Ureter (tissue), 1 donor: ENCODE results near the gene CEP97. TPM values are rescaled to one million over a fixed set of nuclear protein-coding genes. Genes with fewer than 3 reads are reported as not detected.
"Not testable (repeated sequence)": the region's sequence is repeated elsewhere in the genome, so short reads cannot be mapped to it uniquely, and the experiment has no call there.

Experiments
- DNase-seq: peaks from one replicate; pipeline ENCODE4 v3.0.0-alpha.2; 2020; ENCODE audit warnings: low spot score
- total RNA-seq: library from RNA; stranded (reverse); gene quantifications from one replicate; pipeline ENCODE4 v1.2.4, GENCODE V29; 2023
- donor health status: DM: yes; HTN: yes; CAD: no.

CEP97 gene
- total RNA-seq, 1 donor from 2014 or later = 9.1 TPM

DNA sequence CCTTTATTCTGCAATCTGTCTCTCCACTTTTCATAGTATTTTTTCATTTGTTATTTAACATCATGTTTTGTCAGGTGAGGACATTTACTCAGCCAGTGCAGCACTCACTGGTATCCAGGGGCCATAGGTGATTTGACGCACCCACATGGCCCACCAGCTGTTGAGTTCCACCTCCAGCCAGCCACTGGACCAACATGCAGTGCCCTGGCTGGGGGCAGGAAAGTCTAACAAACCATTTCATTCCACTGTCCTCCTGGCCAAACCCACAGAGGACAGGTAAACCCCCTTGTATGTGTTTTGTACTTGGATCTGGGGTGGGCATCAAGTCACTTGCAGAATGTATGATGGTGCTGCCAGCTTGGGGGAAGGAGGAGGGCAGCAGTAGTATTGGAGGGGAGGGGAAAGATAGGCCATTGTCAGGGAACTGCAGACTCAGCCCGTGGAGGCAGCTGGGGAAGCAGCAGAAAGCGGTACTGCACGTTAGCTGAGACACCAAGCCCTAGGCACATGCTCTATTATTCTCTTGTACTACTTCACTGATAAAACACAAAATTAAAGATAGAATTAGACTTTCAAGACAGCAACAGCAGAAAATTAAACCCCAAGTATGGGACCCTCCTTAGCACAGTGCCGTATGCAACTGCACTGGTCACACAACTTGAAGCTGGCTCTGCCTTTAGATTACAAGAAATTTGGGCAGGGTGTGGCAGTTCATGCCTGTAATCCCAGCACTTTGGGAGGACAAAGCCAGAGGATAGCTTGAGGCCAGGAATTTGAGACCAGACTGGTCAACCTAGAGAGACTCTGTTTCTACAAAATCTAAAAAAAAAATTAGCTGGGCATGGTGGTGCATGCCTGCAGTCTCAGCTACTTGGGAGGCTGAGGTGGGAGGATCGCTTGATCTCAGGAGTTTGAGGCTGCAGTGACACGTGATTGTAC lies 22.4 kb upstream of the CEP97 start:
- DNase-seq = no peak

DNA sequence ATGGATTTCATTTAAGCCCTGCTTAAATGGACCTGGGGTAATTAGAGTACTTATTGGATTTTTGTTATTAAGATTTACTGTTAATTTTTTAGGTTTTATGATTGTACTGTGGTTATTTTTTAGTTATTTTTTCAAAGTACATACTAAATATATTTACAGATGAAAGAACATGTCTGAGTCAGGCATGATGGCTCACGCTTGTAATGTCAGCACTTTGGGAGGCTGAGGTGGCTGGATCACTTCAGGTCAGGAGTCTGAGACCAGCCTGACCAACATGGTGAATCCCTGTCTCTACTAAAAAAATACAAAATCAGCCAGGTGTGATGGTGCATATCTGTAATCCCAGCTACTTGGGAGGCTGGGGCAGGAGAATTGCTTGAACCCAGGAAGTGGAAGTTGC lies 21.7 kb upstream of the CEP97 start:
- DNase-seq = no peak

DNA sequence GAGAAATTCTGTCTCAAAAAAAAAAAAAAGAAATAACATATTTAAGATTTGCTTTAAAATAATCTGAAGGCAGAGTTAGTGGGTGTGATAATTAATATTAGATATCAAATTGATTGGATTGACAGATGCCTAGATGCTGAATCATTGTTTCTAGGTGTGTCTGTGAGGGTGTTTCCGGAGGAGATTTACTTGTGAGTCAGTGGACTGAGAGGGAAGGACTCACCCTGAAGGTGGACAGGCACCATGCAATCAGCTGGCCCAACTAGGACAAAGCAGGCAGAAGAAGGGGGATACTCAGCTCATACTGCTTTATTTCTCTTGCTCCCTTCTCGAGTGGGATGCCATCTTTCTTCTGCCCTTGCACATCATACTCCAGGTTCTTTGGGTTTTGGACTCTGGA lies 21.2 kb upstream of the CEP97 start:
- no peak for DNase-seq

DNA sequence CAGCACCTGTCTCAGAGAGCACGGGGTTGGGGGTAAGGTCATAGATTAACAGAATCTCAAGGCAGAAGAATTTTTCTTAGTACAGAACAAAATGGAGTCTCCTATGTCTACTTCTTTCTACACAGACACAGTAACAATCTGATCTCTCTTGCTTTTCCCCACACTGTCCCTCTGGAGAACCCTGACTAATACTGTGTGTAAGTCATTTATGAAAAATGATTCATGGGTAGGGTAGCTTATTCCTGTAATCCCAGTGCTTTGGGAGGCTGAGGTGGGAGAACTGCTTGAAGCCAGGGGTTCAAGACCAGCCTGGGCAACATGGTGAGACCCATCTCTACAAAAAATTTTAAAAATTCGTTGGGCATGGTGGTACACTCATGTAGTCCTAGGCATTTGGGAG lies 19.8 kb upstream of the CEP97 start:
- DNase-seq = not testable (repeated sequence)

DNA sequence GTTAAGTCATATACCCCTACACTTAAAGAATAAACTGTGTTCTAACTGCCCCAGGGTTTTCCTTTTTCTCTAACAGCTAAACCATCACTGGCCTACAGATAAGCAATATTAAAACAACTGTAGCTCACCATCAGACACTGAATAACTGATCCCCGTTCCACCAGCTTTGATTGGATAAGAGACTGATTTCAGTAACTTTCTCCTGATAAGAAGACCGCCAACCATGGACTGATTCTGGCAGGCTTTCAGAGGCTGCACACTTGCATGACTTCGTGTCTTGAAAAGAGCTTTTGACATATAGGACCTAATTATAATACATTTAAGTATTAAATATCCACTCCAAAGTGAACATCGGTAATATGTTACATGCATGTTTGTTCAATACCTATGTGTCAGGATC lies 15.3 kb upstream of the CEP97 start:
- no peak for DNase-seq

DNA sequence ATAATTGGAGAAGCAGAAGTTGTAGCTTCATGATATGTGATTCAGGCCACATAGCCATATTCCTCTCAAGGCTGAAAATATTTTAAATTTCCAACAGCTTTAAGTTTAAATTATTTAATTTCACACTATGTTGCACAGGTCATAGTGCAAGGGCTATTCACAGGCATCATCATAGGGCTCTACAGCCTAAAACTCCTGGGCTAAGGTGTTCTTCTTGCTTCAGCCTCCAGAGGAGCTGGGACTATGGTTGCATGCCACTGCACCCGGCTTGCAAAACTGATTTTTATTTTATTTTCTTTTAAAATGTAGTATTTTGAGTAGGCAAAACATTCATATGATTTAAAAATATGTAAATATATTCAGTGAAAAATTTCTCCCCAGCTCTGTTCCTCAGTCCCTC lies 6.0 kb upstream of the CEP97 start:
- DNase-seq = no peak

DNA sequence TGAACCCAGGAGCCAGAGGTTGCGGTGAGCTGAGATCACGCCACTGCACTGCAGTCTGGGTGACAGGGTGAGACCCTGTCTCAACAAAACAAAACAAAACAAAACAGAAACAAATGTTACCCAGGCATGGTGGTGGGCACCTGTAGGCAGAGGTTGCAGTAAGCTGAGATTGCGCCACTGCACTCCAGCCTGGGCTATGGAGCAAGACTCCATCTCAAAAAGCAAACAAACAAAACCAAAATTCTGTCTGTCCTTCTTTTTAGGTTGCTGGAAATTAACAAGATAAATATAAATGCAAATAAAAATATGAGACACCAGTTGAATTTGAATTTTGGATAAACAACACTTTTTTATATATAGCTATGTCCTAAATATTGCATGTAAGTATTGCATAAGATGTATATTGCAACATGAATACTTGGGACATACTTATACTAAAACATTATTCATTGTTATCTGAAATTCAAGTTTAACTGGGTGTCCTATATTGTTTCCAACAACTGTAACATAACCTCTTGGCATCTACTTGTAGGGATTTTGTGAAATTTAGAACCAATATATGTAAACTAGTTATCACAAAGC lies 4.7 kb upstream of the CEP97 start:
- DNase-seq = no peak

DNA sequence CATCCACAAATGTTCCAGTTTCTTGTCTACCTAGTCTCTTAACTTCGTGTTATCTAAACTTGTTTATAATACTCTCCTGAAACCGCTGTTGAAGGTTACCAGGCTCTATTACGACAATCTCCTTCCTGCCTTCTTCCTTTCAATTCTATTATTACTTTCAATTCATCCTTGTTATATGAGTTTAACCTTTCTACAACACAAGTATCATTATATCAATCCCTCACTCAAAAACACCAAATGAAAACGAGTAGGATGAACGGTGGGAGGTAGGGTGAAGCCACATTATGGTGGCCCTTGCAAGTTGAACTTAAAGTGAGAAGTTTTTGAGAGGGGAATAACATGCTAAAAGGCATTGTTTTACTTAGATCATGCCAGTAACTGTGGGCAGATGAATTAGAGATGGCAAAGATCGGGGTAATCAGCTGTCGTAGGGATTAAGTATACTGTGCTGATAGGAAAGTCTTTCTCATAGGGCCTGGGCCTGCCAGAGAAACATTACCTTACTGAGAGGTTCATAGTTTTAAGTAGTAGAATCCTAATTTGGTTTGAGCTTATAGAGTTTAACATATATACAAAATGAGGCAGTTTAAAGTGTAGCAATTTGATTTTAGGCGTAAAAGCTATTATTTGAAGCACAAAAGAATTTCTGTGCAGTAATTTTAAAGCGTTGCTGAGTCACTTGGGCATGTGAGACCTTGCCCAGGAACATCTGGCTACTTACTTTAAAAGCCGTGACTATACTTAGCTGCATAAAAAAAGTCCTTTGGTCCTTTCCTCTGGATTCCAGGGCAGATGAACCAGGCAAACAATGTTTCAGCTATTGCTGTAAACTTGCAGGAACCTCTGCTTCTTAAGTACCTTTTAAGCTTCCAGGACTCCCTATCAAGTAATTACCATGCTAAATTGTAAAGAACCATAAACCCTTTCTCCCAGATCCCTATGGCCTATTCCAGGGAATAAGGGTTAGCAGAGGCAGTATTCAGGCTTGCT lies 3.3 kb upstream of the CEP97 start:
- DNase-seq = no peak

DNA sequence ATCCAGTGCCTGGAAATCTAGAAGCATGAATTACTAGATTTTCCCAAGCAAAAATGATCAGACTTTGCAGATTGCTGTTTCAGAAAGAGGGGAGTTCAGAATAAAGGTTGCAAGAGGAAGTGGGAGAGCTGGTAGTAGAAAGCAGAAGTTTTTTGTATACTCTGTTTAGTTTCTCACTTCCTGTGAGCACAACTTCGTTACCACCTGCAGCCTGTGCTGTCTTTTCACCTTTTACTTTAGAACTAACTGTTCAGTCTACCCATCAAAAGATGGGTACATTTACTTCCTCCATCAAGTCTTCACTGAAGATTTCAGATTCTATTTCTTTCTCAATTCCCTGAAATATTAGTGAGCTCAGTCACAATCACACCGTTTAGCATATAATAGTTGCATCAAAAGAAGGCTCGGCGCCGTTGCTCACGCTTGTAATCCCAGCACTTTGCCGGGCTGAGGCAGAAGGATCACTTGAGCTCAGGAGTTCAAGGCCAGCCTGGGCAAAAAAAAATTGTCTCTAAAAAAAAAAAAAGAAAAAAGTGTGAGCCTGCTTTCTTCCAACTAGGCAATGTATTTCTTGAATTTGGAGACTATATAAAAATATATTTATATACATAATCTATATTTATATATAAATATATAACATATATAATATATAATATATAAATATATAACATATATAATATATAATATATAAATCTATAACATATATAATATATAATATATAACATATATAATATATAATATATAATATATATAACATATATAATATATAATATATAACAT lies 1.8 kb upstream of the CEP97 start:
- no peak for DNase-seq

DNA sequence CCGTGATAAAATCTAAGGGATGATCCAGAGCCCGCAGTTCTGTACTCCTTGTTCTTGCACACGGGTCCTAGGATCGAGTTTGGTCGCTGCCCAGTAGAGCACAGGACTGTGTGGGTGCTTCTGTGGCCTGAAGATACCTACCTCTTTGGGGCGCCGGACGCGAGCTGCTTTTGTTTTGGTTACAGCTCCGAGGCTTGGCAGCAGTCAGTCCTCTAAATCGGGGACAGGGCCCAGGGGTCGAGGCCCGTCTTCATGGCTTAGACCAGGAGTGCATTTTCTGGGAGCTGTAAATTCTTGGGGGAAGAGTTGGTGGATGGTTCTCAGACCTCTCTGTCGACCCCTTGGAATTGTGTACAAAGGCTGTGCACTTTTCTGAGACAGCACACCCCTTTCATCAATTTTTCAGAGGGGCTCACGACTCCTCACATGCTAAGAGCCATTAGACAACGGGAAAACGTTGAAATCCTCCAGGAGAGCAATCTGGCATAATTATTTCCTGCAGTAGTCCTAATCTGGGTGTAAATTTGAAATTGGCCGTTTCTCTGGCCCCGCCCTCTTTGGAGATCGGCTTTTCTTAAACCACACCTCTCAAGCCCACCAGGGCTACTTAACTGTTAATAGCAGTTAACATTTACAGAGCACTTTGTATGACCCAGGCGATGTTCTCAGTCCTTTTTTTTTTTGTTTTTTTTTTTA lies 928 bp downstream of the CEP97 start:
- no peak for DNase-seq

DNA sequence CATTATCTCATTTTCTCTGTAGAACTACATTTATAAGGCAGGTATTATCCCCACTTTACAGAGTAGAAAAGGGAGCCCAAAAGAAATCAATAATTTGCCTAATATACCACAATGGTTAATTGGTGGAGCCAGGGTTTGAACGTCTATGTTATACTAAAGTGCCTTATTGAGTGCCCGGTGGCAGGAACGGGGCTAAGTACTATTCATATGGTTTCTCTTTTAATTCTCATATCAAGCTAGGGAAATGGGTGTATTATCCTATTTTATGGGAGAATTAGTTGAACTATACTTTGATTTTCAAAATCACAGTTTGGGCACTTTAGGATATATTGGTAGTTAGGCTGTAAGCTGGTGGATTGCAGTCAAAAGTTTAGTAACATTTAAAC lies 1.5 kb downstream of the CEP97 start:
- DNase-seq = no peak

DNA sequence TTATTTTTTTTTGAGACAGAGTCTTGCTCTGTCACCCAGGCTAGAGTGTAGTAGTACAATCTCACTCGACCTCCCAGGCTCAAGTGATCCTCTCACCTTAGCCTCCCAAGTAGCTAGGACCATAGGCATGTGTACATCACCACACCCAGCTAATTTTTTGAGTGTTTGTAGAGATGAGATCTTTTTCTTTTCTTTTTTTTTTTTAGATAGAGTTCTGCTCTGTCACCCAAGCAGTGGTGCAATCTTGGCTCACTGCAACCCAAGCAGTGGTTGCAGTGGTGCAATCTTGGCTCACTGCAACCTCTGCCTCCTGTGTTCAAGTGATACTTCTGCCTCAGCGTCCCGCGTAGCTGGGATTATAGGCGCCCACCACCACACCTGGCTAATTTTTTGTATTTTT lies 5.2 kb downstream of the CEP97 start:
- no peak for DNase-seq

DNA sequence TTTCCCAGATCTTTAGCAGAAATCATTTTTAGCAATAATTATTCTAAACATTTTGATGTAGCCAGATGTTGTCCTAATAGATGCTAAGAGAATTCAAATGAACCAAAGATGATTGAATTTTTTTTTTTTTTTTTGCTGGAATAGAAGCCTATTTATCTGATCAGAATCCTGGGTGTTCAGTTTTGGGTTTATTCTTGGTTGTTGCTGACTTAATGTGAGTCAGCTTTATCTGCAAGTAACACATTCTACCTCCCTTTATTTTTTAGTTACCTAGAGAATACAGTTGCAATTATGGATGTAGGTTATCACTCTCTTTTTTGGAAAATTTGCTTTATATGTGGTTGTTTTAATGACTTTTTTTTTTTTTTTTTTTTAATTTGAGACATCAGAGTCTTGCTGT lies 6.4 kb downstream of the CEP97 start:
- no peak for DNase-seq

DNA sequence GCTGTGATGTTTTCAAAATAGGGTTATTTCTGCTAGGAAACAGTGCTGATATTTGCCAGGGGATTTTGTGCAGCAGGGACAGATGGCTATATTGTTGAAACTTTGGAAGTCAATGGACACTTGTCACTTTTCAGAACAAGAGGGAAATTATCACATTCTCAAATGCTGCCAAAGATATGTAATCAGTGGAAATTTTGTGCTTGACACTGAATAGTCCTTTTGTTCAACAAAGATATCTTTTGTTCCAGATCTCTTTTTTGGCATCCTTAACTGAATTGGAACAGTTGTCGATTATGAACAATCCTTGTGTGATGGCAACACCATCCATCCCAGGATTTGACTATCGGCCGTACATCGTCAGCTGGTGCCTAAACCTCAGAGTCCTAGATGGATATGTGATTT lies 7.8 kb downstream of the CEP97 start:
- no peak for DNase-seq

DNA sequence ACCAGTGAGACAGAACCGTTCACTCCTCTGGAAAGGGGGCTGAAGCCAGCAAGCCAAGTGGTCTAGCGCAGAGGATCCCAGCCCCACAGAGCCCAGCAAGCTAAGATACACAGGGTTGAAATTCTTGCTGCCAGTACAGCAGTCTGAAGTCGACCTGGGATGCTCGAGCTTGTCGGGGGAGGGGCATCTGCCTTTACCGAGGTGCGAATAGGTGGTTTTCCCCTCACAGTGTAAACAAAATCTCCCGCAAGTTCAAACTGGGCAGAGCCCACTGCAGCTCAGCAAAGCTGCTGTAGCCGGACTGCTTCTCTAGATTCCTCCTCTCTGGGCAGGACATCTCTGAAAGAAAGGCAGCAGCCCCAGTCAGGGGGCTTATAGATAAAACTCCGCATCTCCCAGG lies 11.4 kb downstream of the CEP97 start:
- no peak for DNase-seq

DNA sequence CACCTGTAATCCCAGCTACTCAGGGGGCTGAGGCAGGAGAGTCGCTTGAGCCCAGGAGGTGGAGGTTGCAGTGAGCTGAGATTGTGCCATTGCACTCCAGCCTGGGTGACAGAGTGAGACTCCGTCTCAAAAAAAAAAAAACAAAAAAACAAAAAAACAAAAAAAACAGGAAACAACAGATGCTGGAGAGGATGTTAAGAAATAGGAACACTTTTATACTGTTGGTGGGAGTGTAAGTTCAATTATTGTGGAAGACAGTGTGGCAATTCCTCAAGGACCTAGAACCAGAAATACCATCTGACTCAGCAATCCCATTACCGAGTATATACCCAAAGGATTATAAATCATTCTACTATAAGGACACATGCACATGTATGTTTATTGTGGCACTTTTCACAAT lies 17.5 kb downstream of the CEP97 start:
- DNase-seq = not testable (repeated sequence)

DNA sequence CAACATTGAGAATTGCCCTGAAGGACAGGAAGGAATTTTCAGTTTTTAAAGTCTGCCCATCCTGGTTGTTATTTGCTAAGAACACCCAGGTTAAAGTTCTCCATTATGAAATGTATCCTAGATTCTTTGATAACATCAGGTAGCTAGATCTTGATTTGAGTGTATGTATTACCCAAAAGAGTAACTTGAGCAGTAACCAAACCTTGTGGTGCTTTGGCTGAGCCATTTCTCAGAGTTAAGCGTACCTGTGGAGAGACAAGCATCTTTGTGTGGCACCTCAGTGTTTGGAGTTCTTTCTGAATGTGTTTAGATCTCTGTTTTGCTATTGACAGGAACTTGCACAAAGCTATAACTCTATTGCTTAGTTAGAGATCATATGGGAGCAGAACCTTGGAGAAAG lies 20.4 kb downstream of the CEP97 start:
- DNase-seq = no peak

DNA sequence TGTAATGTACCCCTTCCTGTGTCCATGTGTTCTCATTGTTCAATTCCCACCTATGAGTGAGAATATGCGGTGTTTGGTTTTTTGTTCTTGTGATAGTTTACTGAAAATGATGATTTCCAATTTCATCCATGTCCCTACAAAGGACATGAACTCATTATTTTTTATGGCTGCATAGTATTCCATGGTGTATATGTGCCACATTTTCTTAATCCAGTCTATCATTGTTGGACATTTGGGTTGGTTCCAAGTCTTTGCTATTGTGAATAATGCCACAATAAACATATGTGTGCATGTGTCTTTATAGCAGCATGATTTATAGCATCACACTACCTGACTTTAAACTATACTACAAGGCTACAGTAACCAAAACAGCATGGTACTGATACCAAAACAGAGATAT lies 21.5 kb downstream of the CEP97 start:
- not testable (repeated sequence) for DNase-seq

DNA sequence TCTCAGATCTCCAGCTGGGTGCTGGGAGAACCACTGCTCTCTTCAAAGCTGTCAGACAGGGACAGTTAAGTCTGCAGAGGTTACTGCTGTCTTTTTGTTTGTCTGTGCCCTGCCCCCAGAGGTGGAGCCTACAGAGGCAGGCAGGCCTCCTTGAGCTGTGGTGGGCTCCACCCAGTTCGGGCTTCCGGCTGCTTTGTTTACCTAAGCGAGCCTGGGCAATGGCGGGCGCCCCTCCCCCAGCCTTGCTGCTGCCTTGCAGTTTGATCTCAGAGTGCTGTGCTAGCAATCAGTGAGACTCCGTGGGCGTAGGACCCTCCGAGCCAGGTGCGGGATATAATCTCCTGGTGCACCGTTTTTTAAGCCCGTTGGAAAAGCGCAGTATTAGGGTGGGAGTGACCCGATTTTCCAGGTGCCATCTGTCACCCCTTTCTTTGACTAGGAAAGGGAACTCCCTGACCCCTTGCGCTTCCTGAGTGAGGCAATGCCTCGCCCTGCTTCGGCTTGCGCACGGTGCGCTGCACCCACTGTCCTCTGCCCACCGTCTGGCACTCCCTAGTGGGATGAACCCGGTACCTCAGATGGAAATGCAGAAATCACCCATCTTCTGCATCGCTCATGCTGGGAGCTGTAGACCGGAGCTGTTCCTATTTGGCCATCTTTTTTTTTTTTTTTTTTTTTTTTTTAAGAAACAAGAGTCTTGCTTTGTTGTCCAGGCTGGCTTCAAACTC lies 29.1 kb downstream of the CEP97 start:
- not testable (repeated sequence) for DNase-seq

DNA sequence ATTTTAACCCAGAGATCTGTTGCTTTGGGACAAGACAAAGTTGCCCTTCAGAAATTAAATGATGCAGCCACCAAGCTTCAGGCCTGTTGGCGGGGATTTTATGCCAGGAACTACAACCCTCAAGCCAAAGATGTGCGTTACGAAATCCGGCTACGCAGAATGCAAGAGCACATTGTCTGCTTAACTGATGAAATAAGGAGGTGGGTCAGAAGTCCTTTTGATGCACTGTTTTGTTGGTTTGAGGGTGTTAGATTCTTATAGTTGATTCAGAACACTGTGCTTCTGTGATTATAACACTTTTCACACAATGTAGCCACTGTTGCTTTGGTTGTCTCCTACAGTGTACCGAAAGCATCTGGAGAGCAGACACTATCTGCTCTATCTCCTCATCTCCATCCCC lies 33.8 kb downstream of the CEP97 start:
- no peak for DNase-seq
